SH-SY5Y (cell line): ENCODE measurements around the gene ASIC4.

Experiments used
- GATA2 ChIP-seq: IDR thresholded peaks from 2 replicates; pipeline ENCODE4 v1.6.1; 2011; ENCODE audit warnings: mild to moderate bottlenecking, low read depth, low read length
- GATA3 ChIP-seq: IDR thresholded peaks from 2 replicates; pipeline ENCODE4 v1.6.1; 2011; ENCODE audit warnings: low read depth, mild to moderate bottlenecking, low read length, moderate library complexity

Gene ASIC4

GRCh38 chr2:219581346-219581745, 67.1 kb downstream of the ASIC4 start:
- TF ChIP-seq GATA2: no peak
- no peak for TF ChIP-seq GATA3
